ENCODE results near the gene PMEPA1.

Gene PMEPA1

DNA sequence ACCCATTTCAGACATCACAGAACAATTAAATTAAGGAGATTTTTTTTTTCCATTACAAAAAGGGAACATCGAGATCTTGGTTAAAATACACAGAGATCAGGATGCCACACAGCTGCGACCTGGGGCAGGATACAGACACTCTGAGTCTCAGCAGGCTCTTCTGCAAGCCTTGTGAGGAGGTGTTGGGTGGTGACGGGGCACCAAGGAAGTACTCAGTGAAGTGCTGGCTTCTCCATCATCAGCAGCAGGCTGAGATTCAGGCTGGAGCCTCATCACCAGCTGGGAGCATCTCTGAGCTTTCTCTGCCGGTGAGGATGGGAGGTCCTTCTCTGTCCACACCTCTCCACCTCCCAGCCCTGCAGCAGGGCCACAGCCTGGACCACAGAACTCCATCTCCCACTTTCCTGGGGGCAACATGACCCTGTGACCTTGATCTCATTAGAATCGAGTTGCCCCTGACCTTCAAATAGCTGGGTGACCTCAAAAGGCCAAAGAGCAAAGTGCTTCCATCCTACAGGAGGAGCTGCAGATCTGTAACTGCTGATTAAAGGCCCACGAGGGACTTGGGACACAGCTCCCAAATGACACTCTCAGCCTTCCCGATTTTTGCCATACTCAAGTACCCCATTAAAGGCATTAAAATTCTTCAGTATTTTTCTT lies 16.0 kb downstream of the PMEPA1 start:
- no peak for DNase-seq (ENCODE audit: low read depth, low spot score)

GRCh38 chr20:57693002-57693582 lies 16.7 kb downstream of the PMEPA1 start:
- no peak for DNase-seq (ENCODE audit: low read depth, low spot score)

DNA sequence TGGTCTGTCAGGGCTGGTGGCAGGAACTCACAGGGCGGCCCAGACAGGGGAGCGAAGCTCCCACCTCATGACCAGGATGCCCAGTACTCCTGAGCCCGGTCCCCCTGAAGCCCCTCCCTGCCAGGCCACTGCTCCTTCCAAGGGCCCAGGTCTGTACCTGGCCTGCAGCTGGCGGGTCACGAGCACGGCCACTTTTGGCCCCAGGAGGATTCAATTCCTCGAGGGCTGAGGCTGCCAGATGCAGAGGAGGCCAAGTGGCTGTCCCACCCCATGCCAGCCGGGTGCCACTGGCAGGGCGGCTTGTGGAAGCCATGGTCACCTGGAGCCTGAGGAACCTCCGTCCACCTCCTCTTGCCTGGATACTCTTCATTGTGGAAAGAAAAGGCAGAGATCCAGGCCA lies 17.4 kb downstream of the PMEPA1 start:
- no peak for DNase-seq (ENCODE audit: low read depth, low spot score)

DNA sequence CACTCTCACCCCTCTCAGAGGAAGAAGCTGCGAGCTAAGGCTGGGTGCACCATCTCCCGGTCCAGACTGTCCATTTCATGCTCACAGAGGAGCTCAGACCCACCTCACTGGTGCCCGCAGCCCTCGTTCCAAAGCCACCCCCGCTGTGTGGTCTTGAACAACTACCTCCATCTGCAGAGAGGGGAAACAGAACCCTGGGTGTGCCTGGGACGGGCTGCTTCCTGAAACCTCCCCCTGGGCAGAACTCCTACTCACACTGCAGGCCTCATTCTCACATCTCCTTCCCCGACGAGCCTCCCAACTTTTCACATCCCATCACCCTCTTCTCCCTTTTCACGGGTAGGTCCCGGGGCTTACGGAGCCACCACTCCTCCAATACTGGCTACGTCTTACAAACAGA lies 18.1 kb downstream of the PMEPA1 start:
- DNase-seq (ENCODE audit: low read depth, low spot score) = no peak

DNA sequence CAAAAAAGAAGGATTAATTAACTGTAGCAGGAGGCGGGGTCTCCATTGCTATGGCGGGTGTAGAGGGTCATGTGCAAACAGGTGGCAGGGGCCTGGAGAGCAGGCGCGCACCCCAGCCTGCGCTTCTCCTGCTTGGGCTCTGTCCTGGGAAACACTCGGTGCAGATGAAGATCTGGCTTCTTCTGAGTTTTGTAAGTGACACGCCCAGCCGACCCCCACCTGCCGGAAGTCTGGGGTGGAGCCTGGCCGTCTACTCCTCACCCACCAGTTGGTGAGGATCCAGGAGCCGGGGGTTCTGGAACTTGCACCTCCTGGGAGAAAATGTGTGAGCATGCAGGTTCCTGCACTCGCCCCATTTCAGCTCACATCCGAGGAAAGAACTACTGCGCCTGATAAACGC lies 19.3 kb downstream of the PMEPA1 start:
- no peak for DNase-seq (ENCODE audit: low read depth, low spot score)

DNA sequence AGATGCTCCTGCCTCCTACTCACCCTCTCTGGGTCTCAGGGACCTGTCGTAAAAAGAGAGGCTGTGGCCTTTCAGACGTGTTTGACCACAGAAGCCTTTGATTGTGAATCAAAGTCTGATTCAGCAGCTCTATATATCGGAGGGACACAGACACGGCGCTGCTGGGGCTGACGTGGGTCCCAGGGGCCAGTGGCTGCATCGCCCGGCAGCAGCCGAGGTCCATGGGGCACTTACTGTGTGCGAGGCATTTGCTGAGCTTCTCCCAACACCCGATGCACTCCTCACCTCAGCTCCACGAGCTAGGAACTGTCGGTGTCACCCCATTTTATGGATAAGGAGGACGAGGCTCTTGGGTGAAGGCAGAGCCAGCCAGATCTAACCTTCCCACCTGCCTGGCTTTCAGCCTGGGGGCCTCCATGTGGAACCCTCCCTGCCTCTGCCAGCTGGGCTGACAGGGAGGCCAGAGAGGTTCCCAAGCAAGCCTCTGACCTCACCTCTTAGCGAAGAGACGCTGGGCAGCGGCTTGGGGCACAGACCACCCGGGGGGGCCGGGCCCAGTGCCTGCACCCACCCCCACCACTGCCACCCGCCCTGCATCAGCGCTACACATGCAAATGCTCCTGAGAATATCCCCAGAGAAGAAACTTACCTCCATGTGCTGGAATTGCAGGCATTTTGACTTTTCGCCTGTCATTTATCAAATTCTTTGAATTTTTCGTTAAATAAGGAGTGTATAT lies 19.9 kb downstream of the PMEPA1 start:
- DNase-seq (ENCODE audit: low read depth, low spot score) = no peak

- DNase-seq (ENCODE audit: low read depth, low spot score) = no peak
These were observed 21.0 kb downstream of the PMEPA1 start for GRCh38 chr20:57688864-57689263.

- DNase-seq (ENCODE audit: low read depth, low spot score) = no peak
These were observed 21.5 kb downstream of the PMEPA1 start for GRCh38 chr20:57688295-57688694.

DNA sequence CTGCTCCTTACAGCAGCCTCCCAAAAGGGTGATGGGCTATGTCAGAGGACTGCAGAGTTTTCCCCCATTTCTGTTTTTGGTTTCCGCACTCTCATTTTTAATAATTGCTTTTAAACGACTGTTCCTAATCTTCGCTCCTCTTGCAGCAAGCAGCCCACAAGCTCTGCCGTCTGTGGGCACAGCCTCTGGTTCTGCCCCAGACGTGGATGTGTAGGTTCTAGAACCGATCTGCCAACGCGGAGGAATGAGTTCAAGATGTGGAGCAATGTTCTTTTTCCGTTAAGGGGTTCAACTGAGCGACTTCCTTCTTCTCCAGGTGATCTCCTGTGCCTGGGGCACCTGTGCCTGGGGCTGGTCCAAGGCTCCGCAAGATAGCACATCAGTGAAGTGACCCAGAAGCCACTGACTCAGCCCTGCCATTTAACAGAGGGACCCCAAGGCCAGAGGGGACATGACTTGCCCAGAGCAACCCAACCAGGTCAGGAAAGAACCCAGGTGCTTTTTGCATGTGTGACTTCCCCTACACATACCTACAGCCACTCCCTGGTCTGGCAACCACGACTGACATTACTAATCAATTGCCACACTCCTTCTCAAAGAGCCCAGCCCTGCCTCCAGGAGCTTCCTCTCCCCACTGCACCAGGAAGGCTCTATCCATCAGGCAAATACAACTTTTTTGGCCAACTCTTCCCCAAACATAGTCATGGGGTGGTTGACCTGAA lies 22.7 kb downstream of the PMEPA1 start:
- DNase-seq (ENCODE audit: low read depth, low spot score) = no peak

- DNase-seq (ENCODE audit: low read depth, low spot score) = no peak
These were observed 24.6 kb downstream of the PMEPA1 start for GRCh38 chr20:57685146-57685758.

GRCh38 chr20:57684808-57685140 lies 25.0 kb downstream of the PMEPA1 start:
- no peak for DNase-seq (ENCODE audit: low read depth, low spot score)

GRCh38 chr20:57683881-57684807 lies 25.7 kb downstream of the PMEPA1 start:
- DNase-seq (ENCODE audit: low read depth, low spot score) = no peak

DNA sequence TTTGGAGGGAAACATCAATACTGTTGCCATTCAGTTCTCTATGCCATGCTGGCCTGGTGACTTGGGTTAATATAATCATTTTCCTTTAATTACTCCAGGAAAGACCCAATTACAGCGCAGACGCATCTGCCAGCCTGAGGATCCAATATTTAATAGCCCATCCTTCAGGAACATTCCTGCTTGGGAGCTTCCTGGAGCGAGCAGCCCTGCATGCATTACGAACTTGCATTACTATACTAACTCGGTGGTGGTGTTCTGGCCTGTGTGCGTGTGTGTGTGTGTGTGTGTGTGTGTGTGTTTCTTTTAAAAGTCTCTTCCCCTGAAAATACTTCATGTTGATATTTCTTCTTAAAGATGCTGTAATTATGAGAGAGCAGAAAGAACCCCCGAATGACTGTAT lies 26.5 kb downstream of the PMEPA1 start:
- no peak for DNase-seq (ENCODE audit: low read depth, low spot score)

- DNase-seq (ENCODE audit: low read depth, low spot score) = no peak
These were observed 27.4 kb downstream of the PMEPA1 start for GRCh38 chr20:57682184-57683101.

DNA sequence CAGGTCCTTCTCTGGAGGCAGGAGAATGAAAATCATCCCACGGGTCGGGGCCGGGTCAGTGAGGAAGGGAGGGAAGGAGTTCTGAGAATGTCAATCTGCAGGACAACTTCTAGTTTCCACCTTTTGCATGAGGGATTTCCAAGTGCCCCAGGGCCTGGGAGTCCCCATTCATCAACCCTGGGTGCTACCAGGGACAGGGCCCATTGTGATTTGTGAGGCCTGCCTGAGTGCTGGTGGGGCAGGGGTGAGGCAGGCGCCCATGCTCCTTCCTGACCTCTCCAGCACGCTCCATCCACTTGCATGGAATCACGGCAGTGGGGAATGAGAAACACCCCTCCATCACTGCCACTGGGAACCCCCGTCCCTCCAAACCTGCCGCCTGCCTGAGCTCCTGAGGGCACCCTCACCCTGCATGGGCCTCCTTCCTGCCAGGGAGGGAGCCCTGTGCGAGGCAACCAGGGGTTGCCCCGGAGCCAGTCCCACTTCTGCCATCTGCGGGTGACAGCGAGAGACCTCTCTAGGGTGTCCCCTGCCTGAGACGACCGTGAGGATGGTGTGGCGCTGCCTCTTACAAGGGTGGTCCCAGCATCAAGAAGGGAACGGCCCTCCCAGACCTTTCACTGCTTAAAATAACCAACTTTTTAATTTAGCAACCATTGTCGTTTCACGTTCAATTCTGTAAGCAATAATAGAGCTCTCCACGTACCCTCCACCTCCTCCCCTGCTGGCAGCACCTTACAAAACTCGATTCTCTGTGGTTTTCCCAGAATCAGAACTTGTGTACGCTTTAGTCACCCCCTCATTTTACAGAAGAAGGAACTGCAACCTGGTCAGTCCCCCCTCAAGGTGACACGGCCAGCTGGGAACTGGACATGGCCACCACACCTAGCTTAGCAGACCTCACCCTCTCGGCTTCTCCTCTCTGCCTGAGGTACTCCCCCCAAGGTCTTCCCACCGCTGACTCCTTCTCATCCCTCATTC lies 28.6 kb downstream of the PMEPA1 start:
- DNase-seq (ENCODE audit: low read depth, low spot score) = no peak

DNA sequence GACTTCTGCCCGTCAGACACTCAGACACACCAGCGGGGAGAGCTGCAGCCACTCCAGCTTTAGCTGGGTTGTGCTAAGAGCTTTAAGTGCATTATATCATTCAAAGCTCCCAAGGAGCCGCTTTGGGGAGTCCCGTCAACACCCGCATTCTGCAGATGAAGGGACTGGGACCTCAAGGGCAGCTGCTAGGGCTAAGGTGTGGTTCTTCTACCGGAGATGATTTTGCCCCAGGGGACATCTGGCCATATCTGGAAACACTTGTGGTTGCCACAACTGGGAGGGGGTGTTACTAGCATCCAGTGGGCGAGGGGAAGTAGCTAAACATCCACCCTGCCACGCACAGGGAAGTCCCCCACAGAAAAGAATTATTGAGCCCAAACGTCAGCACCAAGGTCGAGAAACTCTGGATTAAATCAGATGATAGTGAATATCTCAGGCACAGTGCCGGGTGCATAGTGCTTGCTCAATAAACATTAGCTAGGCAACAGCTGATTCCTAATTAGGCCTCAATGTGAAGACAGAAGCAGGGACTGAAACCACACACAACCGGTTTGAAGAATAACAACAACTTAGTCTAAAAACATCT lies 29.6 kb downstream of the PMEPA1 start:
- DNase-seq (ENCODE audit: low read depth, low spot score) = no peak

GRCh38 chr20:57679113-57679512 lies 30.7 kb downstream of the PMEPA1 start:
- DNase-seq (ENCODE audit: low read depth, low spot score) = no peak

GRCh38 chr20:57678340-57678739 lies 31.5 kb downstream of the PMEPA1 start:
- DNase-seq (ENCODE audit: low read depth, low spot score) = no peak
